ENCODE data around the gene SRD5A3. TPM values are rescaled to one million over a fixed set of nuclear protein-coding genes. Genes with fewer than 3 reads are reported as not detected.

SRD5A3 gene
- total RNA-seq (24.3 and 30.4 TPM in 2 replicates), polyA plus RNA-seq (23.6 and 29.0 TPM in 2 replicates), polyA minus RNA-seq (36.5 and 44.5 TPM in 2 replicates), Bru-seq, nascent RNA (percentile 63 among the genes with signal in this experiment), BruChase-seq, experiment 1, labeled RNA remaining after a 6-hour chase (percentile 58 among the genes with signal in this experiment), BruChase-seq, experiment 2, labeled RNA remaining after a 2-hour chase (percentile 53 among the genes with signal in this experiment)
- polyA plus RNA-seq (2011; cell fraction: cytosol; rRNA removed) = 19.4 and 22.3 TPM in 2 replicates
- polyA plus RNA-seq (2011; cell fraction: nucleus; rRNA removed) = 8.9 and 9.2 TPM in 2 replicates
- 17.0 and 23.7 TPM in 2 replicates for polyA plus RNA-seq (2012)
- 16.2 TPM for polyA minus RNA-seq (2011; cell fraction: cytosol; rRNA and poly(A)+ RNA removed)
- 4.1 and 4.4 TPM in 2 replicates for polyA minus RNA-seq (2011; cell fraction: nucleus; rRNA and poly(A)+ RNA removed)
- long read RNA-seq, full-length matches to known transcripts = 139 of 160 reads
- long read RNA-seq, partial matches to known transcripts = 1 of 160 reads
- long read RNA-seq, other reads (novel, unspliced or antisense) = 20 of 160 reads

- H3K4me3 ChIP-seq (replicated peaks in 1 of 3; ENCODE audit: insufficient read depth in 1 of 3, low read depth in 1 of 3, low read length in 3 of 3) = peak within 1 kb of the TSS; percentile 51 to 75 (median 65)
- BruUV-seq (replicated peaks) = no TSS peak
- H3K27ac ChIP-seq (ENCODE audit: insufficient read depth, low read depth, low read length) = peak within 1 kb of the TSS; percentile 69
- no peaks in the 10 kb centered on the region for H4K20me1 ChIP-seq (replicated peaks; ENCODE audit: control insufficient read depth, extremely low read depth, insufficient read depth, low read length)
- no peaks in the 10 kb centered on the region for H3K9me3 ChIP-seq (replicated peaks; ENCODE audit: control insufficient read depth, insufficient read depth, low read length)
- H3K36me3 ChIP-seq (ENCODE audit: control insufficient read depth in 2 of 2, extremely low read depth in 1 of 2, insufficient read depth in 2 of 2, low read length in 2 of 2) = no peaks in the 10 kb centered on the region
- H3K79me2 ChIP-seq (ENCODE audit: control insufficient read depth, insufficient read depth, low read length) = no peaks in the 10 kb centered on the region
- peaks cover 11% of the 10 kb centered on the region for H3K4me1 ChIP-seq (ENCODE audit: control insufficient read depth, extremely low read depth, insufficient read depth, low read length)
- H3K4me2 ChIP-seq (ENCODE audit: insufficient read depth, low read length) = peak within 1 kb of the TSS; percentile 77
- DNase-seq (ENCODE audit: low read depth, low spot score) = peak; percentile 85
- FAIRE-seq = peak; percentile 56
- ChIA-PET POLR2A (interaction anchor here (0.5 to 1.0 kb wide), 3 partner anchors 52 to 221 kb away, joined by 3 to 13 read pairs (median 4); partner anchors contain the start of gene KDR), CTCF (interaction anchor here (0.5 to 5.2 kb wide), 49 partner anchors 9 to 521 kb away, joined by 3 to 35 read pairs (median 5); partner anchors contain the start of genes CLOCK and TMEM165)
- peak within 1 kb of the TSS; percentile 95 for H2AFZ ChIP-seq (ENCODE audit: low read depth, low read length)
- intact Hi-C loops (cut with micrococcal nuclease) (loop anchor here (1.0 to 2.0 kb wide), 6 partner anchors 49 to 521 kb away; partner anchors contain the start of genes CLOCK and TMEM165), dilution Hi-C loops (cut with MboI; ENCODE audit: extremely low pct_ligation_motif_present, low sequenced_read_pairs) (no loop called here)
- H3K9me1 ChIP-seq (replicated peaks; ENCODE audit: control insufficient read depth, extremely low read depth, insufficient read depth, low read length) = no peaks in the 10 kb centered on the region
- TF ChIP-seq CTCF (IDR thresholded peaks at IDR 0.05; ENCODE audit: extremely low read depth in 1 of 2, insufficient read depth in 1 of 2, low read depth in 1 of 2, low read length in 2 of 2) (peak; percentile 84 to 92), MAX (IDR thresholded peaks at IDR 0.05; ENCODE audit: insufficient read depth, insufficient read length) (no peak), POLR2AphosphoS5 (IDR thresholded peaks at IDR 0.05; ENCODE audit: insufficient read depth, low read depth, low read length) (peak; percentile 78), MYC (IDR thresholded peaks at IDR 0.05; ENCODE audit: low read depth, low read length) (no peak), EZH2 (IDR thresholded peaks at IDR 0.05; ENCODE audit: borderline replicate concordance, low read depth, low read length, severe bottlenecking) (no peak), GATA2 (IDR thresholded peaks at IDR 0.05; ENCODE audit: insufficient read depth, insufficient read length, low read depth, low read length) (peak; percentile 50), FOS (IDR thresholded peaks at IDR 0.05; ENCODE audit: borderline replicate concordance, insufficient read depth, low read length) (peak; percentile 34), POLR2A (IDR thresholded peaks at IDR 0.05; ENCODE audit: low read depth, low read length) (peak; percentile 69), JUN (IDR thresholded peaks at IDR 0.05; ENCODE audit: borderline replicate concordance, insufficient read depth, insufficient read length, low read depth) (no peak)
- H3K9ac ChIP-seq (replicated peaks; ENCODE audit: extremely low read depth, insufficient read depth, low read length) = peak within 1 kb of the TSS; percentile 79
- H3K27me3 ChIP-seq (ENCODE audit: control insufficient read depth in 2 of 2, insufficient read depth in 2 of 2, low read length in 2 of 2) = no peaks in the 10 kb centered on the region
Measured at GRCh38 chr4:55345980-55346850, at the start of gene SRD5A3. TSS of gene SRD5A3 (plus strand) at chr4:55346242. CDS start at chr4:55346337, 95 bp downstream.
